C4-2B (cell line): ENCODE data around the gene ADGRD2.

ENCODE experiments used
- CTCF ChIP-seq: fragments of 450-650 bp; conservative IDR thresholded peaks from 2 replicates; pipeline ENCODE4 v1.5.1; 2017; ENCODE audit warnings: mild to moderate bottlenecking
- ZFX ChIP-seq: fragments of 450-650 bp; IDR thresholded peaks from 2 replicates; pipeline ENCODE4 v1.6.1; 2017

- TF ChIP-seq CTCF: no peak
- TF ChIP-seq ZFX: no peak
Observed at GRCh38 chr9:124479947-124480620, 29.8 kb downstream of the ADGRD2 start.
